GM12892 (cell line): ENCODE data around the gene NPBWR2.

ENCODE experiments used
- POLR2A ChIP-seq: IDR thresholded peaks from 2 replicates; pipeline ENCODE4 v1.6.1; 2011; ENCODE audit warnings: low read depth, low read length, control low read depth
- POLR2AphosphoS5 ChIP-seq: IDR thresholded peaks from 2 replicates; pipeline ENCODE4 v1.6.1; 2011; ENCODE audit warnings: low read depth, low read length, control low read depth

DNA sequence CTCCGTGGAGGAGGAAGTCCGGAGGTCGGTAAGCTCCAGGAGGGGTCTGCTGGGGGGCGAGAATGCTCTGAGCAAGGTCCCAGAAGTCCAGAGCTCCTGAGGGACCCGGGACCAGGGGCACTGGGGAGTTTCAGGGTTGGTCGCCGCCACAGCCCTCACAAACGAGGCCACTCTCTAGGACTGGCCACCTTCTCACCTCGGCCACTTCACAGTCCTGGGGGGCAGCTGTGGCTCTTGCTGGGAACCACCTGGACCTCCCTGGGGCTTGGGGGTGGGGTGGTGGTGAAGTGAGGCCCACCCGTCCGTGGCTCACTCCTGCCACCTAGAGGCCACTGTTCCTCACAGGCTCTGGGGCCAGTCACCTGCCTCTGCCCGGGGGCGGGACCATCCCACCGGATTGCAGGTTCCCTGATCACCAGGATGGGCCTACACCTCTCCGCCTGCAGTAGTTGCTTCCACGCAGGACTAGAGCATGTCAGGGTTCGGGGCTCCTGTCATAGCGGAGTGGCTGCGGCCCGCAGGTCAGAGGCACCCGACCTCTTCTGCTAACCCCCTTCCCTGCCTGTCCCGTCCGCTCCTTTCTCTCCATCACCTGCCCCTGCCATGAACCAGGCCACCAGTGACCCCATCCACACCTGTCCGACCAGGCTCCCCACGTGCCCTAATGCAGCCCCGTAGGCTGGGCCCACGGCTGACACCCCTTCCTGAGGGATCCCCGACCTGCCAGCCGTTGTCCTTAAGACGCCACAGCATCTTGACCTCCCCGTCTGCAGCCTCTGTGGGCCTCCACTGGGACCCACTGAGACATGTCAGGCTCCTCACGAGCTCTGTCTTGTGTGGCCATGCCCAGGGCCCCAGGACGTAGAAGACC, 49.5 kb downstream of the NPBWR2 start:
- TF ChIP-seq POLR2A (no peak), POLR2AphosphoS5 (no peak)
